SK-MEL-5 (cell line): ENCODE measurements around the gene UCP2. TPM values are rescaled to one million over a fixed set of nuclear protein-coding genes. Genes with fewer than 3 reads are reported as not detected.

ENCODE experiments used
- DNase-seq: peaks from one replicate; pipeline ENCODE4 v3.0.0-alpha.2; 2016; ENCODE audit warnings: low read depth, low spot score
- in situ Hi-C: cut with HindIII; loops from 2 replicates; pipeline ENCODE4 v1.10.0; 2016; ENCODE audit warnings: low sequenced_read_pairs, high pct_unique_total_duplicates, low pct_unique_long_range_greater_than_20kb
- total RNA-seq: library from RNA; depleted of rRNA; stranded (reverse); fragments of >200 nt; shearing (Covaris generic); gene quantifications from 2 replicates; pipeline ENCODE4 v1.2.3, GENCODE V29; 2014

UCP2 gene
- total RNA-seq, 1 experiment from 2014 or later, result 0.63 TPM

- in situ Hi-C loops, result no loop called here
- no peak for DNase-seq
Observed at GRCh38 chr11:73980001-73980961, 2.4 kb downstream of the UCP2 start.

GRCh38 chr11:73978576-73979086, 4.0 kb downstream of the UCP2 start:
- no peak for DNase-seq
- in situ Hi-C loops, result no loop called here

- DNase-seq, result no peak
- in situ Hi-C loops, result no loop called here
Observed at GRCh38 chr11:73977856-73978519, 4.7 kb downstream of the UCP2 start.

DNA sequence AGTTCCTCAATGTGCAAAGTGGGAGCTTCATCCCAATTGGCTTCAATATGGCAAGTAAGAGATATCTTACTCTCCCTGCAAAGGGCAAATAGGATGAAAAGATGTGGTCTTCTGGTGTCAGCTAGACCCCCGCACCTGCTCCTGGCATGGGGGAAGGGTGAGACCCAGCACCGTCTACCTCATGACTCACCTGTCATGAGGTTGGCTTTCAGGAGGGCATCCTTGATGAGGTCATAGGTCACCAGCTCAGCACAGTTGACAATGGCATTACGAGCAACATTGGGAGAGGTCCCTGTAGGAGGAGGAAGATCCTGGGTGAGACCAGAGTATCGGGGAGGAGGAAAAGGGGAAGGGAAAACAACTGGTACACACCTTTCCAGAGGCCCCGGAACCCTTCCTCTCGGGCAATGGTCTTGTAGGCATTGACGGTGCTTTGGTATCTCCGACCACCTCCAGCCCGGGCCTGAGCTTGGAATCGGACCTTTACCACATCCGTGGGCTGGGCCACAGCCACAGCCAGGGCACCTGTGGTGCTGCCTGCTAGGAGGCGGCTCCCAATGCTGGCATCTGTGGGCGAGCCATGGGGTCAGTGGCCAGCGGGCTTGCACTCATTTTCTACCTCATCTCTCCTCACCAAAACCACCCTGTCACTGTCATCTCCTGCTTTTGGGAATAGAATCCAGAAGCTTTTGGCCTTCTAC, 6.0 kb downstream of the UCP2 start:
- DNase-seq, result no peak
- in situ Hi-C loops, result no loop called here

DNA sequence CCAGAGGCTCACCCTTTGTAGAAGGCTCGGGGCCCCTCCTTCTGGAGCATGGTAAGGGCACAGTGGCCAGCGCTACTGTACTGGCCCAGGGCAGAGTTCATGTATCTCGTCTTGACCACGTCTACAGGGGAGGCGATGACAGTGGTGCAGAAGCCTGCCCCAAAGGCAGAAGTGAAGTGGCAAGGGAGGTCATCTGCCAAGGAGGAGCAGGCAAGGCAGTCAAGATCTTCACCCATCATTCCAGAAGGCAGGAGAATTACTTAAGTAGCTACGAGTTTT, 7.2 kb downstream of the UCP2 start:
- no peak for DNase-seq
- in situ Hi-C loops, result no loop called here

GRCh38 chr11:73974604-73975478, 7.8 kb downstream of the UCP2 start:
- in situ Hi-C loops, result no loop called here
- no peak for DNase-seq

DNA sequence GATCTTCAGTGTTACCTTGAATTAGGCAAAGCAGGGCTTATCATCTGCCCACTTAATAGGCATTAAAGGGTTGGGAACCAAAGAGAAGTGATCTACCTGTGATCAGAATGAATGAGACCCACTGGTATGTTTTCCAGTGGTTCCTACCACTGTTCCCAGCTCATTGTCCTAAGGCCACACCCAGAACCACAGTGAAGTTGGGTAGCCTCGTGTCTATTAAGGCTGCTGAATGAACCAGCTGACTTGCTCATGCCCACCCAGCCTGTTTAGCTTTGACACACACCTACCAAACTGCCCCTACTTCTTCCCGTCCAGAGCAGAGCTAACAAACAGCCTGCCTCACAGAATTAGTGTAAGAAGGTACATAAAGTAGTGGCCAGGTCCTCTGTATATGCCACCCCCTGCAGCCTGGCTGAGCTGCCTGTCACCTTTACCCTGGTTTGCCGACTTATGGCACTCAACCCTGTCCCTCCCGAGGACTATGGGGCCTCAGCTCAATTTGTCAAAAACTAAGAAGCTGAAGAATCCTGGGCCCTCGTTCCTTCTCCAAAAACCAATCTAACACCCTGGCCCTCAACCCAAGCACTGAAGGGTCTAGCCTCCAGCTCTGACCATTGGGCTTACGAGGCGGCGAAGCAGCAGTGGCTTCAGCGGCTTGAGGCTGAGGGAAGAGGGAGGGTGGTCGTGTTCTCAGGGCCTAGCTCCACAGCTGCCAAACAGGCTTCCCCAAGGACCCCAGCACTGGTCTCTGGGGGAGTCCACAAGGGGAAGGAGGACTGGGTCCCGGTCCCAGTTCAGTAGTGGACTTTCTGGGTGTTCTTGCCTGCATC, 9.8 kb downstream of the UCP2 start:
- no peak for DNase-seq
- in situ Hi-C loops, result no loop called here

DNA sequence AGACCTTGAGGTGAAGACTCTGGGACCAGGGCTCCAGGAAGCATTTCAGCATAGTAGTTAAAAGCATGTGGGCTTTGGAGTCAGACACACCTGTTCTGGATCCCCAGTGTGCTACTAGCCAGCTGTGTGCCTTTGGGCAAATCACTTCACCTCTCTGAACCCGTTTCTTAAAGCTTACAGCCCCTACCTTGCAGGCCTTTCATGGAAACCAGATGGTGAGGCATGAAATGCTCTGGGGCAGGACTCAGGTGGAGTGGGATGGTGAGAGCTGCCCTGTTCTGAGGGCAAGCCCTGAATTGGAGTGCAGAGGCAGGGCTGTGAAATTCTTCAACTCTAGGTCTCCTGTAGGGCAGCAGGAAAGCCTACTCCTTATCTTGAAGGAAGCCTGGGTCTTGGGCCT, 10.5 kb downstream of the UCP2 start:
- in situ Hi-C loops, result no loop called here
- DNase-seq, result no peak

GRCh38 chr11:73971175-73971719, 11.4 kb downstream of the UCP2 start:
- in situ Hi-C loops, result no loop called here

GRCh38 chr11:73969991-73970800, 12.4 kb downstream of the UCP2 start:
- DNase-seq, result no peak
- in situ Hi-C loops, result no loop called here

More at GRCh38 chr11:73971175-73971719, 11.4 kb downstream of the UCP2 start:
- no peak for DNase-seq

DNA sequence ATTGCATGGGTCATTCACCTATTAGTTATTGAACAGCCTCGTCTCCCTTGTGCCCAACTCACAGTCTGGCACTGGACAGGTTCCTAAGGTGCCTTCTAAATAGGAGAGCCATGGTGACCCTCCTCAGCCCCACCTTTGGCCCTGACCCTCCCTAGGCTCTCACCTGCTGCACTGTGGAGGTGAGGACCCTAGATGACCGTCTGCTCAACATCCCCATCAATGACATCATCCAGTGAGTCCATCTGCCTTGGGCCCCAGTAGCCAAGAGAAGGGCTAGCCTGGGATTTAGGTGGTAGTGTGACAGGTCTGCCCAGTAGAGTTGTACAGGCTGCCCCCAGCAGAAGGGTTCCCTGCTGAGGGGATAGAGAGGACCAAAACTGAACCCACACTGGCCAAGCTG, 13.6 kb downstream of the UCP2 start:
- in situ Hi-C loops, result no loop called here

GRCh38 chr11:73968356-73968966, 14.2 kb downstream of the UCP2 start:
- in situ Hi-C loops, result no loop called here
- no peak for DNase-seq

More for the DNA sequence above, 13.6 kb downstream of the UCP2 start:
- DNase-seq, result no peak

- in situ Hi-C loops, result no loop called here
- peak; percentile 46 for DNase-seq
Observed at GRCh38 chr11:73965764-73966121, 16.9 kb downstream of the UCP2 start.

- in situ Hi-C loops, result no loop called here
- DNase-seq, result peak; percentile 64
Observed at GRCh38 chr11:73965076-73965763, 17.4 kb downstream of the UCP2 start.

- in situ Hi-C loops, result no loop called here
- no peak for DNase-seq
Observed at GRCh38 chr11:73963861-73964260, 18.8 kb downstream of the UCP2 start.
